ENCODE measurements around the gene ADSL.

ADSL gene

GRCh38 chr22:40324468-40325305, 21.6 kb upstream of the ADSL start:
- no peak for DNase-seq (ENCODE audit: low read depth, low spot score)
- POLR2A ChIA-PET = no interaction called here
- TF ChIP-seq CTCF (IDR thresholded peaks at IDR 0.05; ENCODE audit: insufficient read depth, low read length, missing control alignments) = no peak
- H3K4me3 ChIP-seq (ENCODE audit: low read depth, low read length) = no peak overlapping the region
- CTCF ChIA-PET = no interaction called here

GRCh38 chr22:40325315-40325714, 21.0 kb upstream of the ADSL start:
- CTCF ChIA-PET = no interaction called here
- POLR2A ChIA-PET = no interaction called here
- no peak overlapping the region for H3K4me3 ChIP-seq (ENCODE audit: low read depth, low read length)
- no peak for DNase-seq (ENCODE audit: low read depth, low spot score)
- no peak for TF ChIP-seq CTCF (IDR thresholded peaks at IDR 0.05; ENCODE audit: insufficient read depth, low read length, missing control alignments)

- DNase-seq (ENCODE audit: low read depth, low spot score) = no peak
- ChIA-PET CTCF (interaction anchor here (1.1 to 1.9 kb wide), 4 partner anchors 10 to 22 kb away, joined by 3 to 4 read pairs (median 4); partner anchors contain the start of gene ADSL), POLR2A (no interaction called here)
- no peak overlapping the region for H3K4me3 ChIP-seq (ENCODE audit: low read depth, low read length)
- TF ChIP-seq CTCF (IDR thresholded peaks at IDR 0.05; ENCODE audit: insufficient read depth, low read length, missing control alignments) = no peak
These were observed 19.2 kb upstream of the ADSL start for GRCh38 chr22:40326905-40327735.

GRCh38 chr22:40328546-40329456, 17.5 kb upstream of the ADSL start:
- CTCF ChIA-PET = interaction anchor here (0.7 to 1.9 kb wide), 5 partner anchors 12 to 29 kb away, joined by 3 to 4 read pairs (median 3); no protein-coding TSS in a partner anchor
- H3K4me3 ChIP-seq (ENCODE audit: low read depth, low read length) = no peak overlapping the region

GRCh38 chr22:40329466-40329865, 16.8 kb upstream of the ADSL start:
- ChIA-PET CTCF (interaction anchor here (1.1 to 1.6 kb wide), 2 partner anchors 13 to 19 kb away, joined by 3 read pairs; no protein-coding TSS in a partner anchor), POLR2A (no interaction called here)
- no peak overlapping the region for H3K4me3 ChIP-seq (ENCODE audit: low read depth, low read length)
- no peak for TF ChIP-seq CTCF (IDR thresholded peaks at IDR 0.05; ENCODE audit: insufficient read depth, low read length, missing control alignments)
- DNase-seq (ENCODE audit: low read depth, low spot score) = no peak

More at GRCh38 chr22:40328546-40329456, 17.5 kb upstream of the ADSL start:
- no peak for TF ChIP-seq CTCF (IDR thresholded peaks at IDR 0.05; ENCODE audit: insufficient read depth, low read length, missing control alignments)
- DNase-seq (ENCODE audit: low read depth, low spot score) = no peak
- POLR2A ChIA-PET = no interaction called here

All from AG04449 (cell line).